MM.1S (cell line): ENCODE measurements around the gene TMEM214.
"Not testable (repeated sequence)": the region's sequence is repeated elsewhere in the genome, so short reads cannot be mapped to it uniquely, and the experiment has no call there.

Experiments
- DNase-seq: peaks from one replicate; pipeline ENCODE4 v3.0.0-alpha.2; 2015
- H2AFZ ChIP-seq: fragments of 300-600 bp; sonication (generic); 2 replicates; pipeline ENCODE4 v1.6.0; 2016; ENCODE audit warnings: antibody characterized with exemption, low read length
- H3F3A ChIP-seq: fragments of 300-600 bp; sonication (generic); 2 replicates; pipeline ENCODE4 v1.6.1; 2016; ENCODE audit warnings: mild to moderate bottlenecking, antibody characterized with exemption, low read length, moderate library complexity, mixed read lengths; ENCODE audit not compliant: insufficient read depth
- H3K27ac ChIP-seq: fragments of 300-600 bp; sonication (generic); 2 replicates; pipeline ENCODE4 v1.5.1; 2016; ENCODE audit warnings: mild to moderate bottlenecking, low read length
- H3K27me3 ChIP-seq: fragments of 300-600 bp; sonication (generic); replicated peaks from 2 replicates; pipeline ENCODE4 v1.6.0; 2016; ENCODE audit warnings: low read length; ENCODE audit not compliant: insufficient read depth
- H3K36me3 ChIP-seq: fragments of 300-600 bp; sonication (generic); replicated peaks from 2 replicates; pipeline ENCODE4 v1.6.1; 2016; ENCODE audit warnings: mild to moderate bottlenecking, low read length, mixed read lengths; ENCODE audit not compliant: insufficient read depth
- H3K4me1 ChIP-seq: fragments of 300-600 bp; sonication (generic); 2 replicates; pipeline ENCODE4 v1.6.1; 2016; ENCODE audit warnings: low read length, mixed read lengths
- H3K4me2 ChIP-seq: fragments of 300-600 bp; sonication (generic); 2 replicates; pipeline ENCODE4 v1.6.0; 2016; ENCODE audit warnings: low read depth, low read length
- H3K4me3 ChIP-seq: fragments of 300-600 bp; sonication (generic); 2 replicates; pipeline ENCODE4 v1.5.1; 2016; ENCODE audit warnings: low read length, mixed read lengths
- H3K79me2 ChIP-seq: fragments of 300-600 bp; sonication (generic); 2 replicates; pipeline ENCODE4 v1.6.1; 2016; ENCODE audit warnings: mixed run types, low read length, mixed read lengths
- H3K9ac ChIP-seq: fragments of 300-600 bp; sonication (generic); 2 replicates; pipeline ENCODE4 v1.6.1; 2016; ENCODE audit warnings: low read length, mixed read lengths
- H3K9me2 ChIP-seq: fragments of 300-600 bp; sonication (generic); replicated peaks from 2 replicates; pipeline ENCODE4 v1.6.1; 2016; ENCODE audit warnings: mild to moderate bottlenecking, low read length, mixed read lengths; ENCODE audit not compliant: insufficient read depth
- H3K9me3 ChIP-seq: fragments of 300-600 bp; sonication (generic); replicated peaks from 2 replicates; pipeline ENCODE4 v1.6.1; 2016; ENCODE audit warnings: mild to moderate bottlenecking, low read length, mixed read lengths; ENCODE audit not compliant: insufficient read depth
- H4K20me1 ChIP-seq: fragments of 300-600 bp; sonication (generic); 2 replicates; pipeline ENCODE4 v1.6.1; 2016; ENCODE audit warnings: mild to moderate bottlenecking, low read length, moderate library complexity, mixed read lengths; ENCODE audit not compliant: insufficient read depth
- EZH2 ChIP-seq: fragments of 300-600 bp; sonication (generic); optimal IDR thresholded peaks from 2 replicates; pipeline ENCODE3; 2017; ENCODE audit warnings: low read depth, mild to moderate bottlenecking, antibody characterized with exemption, low read length, mixed read lengths
- EZH2phosphoT487 ChIP-seq: fragments of 300-600 bp; sonication (generic); IDR thresholded peaks from 2 replicates; pipeline ENCODE4 v1.6.1; 2018; ENCODE audit warnings: antibody characterized with exemption, low read length
- TF ChIP-seq, protein P1 (sequence below): fragments of 300-600 bp; sonication (generic); IDR thresholded peaks from 2 replicates; pipeline ENCODE4 v1.5.1; 2016; ENCODE audit warnings: antibody characterized with exemption, low read length, mixed read lengths

The TMEM214 gene

DNA sequence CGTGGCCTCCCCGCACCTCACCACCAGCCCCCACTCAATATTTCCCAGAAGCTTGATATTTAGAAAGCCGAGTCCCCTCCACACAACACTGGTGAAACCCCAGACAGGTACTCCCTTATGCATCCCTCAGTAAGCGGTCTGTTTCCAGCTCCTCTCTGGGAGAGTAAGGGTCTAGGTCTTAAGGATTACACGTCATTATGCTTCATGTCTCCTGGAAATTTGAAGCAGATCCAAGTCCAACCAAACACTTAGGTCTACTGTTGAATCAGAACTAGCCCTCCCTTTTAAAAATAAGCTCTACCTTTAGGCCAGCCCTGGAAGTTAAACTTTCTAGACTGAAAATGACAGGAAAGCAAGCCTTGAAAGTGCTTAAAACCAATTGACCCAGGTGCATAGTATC, 40.2 kb downstream of the TMEM214 start:
- no peak for DNase-seq
- no peaks in the 10 kb centered on the region for H3K9me3 ChIP-seq
- H2AFZ ChIP-seq = no peak overlapping the region
- H3K4me1 ChIP-seq = peaks cover 54% of the 10 kb centered on the region
- H3K4me3 ChIP-seq = no peak overlapping the region
- H3K9me2 ChIP-seq = no peaks in the 10 kb centered on the region
- H3K27me3 ChIP-seq = no peaks in the 10 kb centered on the region
- H3K4me2 ChIP-seq = no peak overlapping the region
- H3F3A ChIP-seq = peaks cover 25% of the 10 kb centered on the region
- peaks cover 33% of the 10 kb centered on the region for H3K79me2 ChIP-seq
- no peak overlapping the region for H3K27ac ChIP-seq
- no peak for TF ChIP-seq EZH2phosphoT487
- TF ChIP-seq, protein P1, sequence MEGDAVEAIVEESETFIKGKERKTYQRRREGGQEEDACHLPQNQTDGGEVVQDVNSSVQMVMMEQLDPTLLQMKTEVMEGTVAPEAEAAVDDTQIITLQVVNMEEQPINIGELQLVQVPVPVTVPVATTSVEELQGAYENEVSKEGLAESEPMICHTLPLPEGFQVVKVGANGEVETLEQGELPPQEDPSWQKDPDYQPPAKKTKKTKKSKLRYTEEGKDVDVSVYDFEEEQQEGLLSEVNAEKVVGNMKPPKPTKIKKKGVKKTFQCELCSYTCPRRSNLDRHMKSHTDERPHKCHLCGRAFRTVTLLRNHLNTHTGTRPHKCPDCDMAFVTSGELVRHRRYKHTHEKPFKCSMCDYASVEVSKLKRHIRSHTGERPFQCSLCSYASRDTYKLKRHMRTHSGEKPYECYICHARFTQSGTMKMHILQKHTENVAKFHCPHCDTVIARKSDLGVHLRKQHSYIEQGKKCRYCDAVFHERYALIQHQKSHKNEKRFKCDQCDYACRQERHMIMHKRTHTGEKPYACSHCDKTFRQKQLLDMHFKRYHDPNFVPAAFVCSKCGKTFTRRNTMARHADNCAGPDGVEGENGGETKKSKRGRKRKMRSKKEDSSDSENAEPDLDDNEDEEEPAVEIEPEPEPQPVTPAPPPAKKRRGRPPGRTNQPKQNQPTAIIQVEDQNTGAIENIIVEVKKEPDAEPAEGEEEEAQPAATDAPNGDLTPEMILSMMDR = no peak
- no peak for TF ChIP-seq EZH2
- H3K9ac ChIP-seq = no peak overlapping the region
- H4K20me1 ChIP-seq = no peaks in the 10 kb centered on the region
- H3K36me3 ChIP-seq = no peaks in the 10 kb centered on the region

DNA sequence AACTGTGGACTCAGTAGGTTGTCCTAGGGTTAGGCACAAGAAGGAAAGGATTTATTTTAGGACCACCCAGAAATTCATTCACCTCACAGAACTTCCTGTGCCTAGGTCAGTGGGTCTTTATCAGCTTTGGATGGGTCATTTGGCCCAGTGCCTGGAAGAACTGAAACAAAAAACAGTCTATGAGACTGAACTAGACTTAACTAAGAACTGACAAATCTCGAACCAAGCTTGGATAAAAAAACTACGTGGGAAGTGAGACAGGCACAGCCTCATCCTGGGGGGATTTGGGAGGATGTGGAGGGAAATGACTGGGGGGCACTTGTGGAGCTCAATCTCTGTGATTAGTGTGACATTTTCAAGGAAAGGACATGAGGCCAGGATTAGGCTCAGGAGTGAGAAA, 41.0 kb downstream of the TMEM214 start:
- TF ChIP-seq EZH2phosphoT487 (no peak), EZH2 (no peak)
- TF ChIP-seq, protein P1 = no peak
- H3K9me3 ChIP-seq = no peaks in the 10 kb centered on the region
- no peak overlapping the region for H3K4me3 ChIP-seq
- no peaks in the 10 kb centered on the region for H3K36me3 ChIP-seq
- H3K9ac ChIP-seq = no peak overlapping the region
- no peaks in the 10 kb centered on the region for H3K9me2 ChIP-seq
- peaks cover 32% of the 10 kb centered on the region for H3K79me2 ChIP-seq
- H3K27me3 ChIP-seq = no peaks in the 10 kb centered on the region
- peaks cover 55% of the 10 kb centered on the region for H3K4me1 ChIP-seq
- peaks cover 25% of the 10 kb centered on the region for H3F3A ChIP-seq
- no peak for DNase-seq
- no peaks in the 10 kb centered on the region for H4K20me1 ChIP-seq
- no peak overlapping the region for H2AFZ ChIP-seq
- no peak overlapping the region for H3K4me2 ChIP-seq
- no peak overlapping the region for H3K27ac ChIP-seq

DNA sequence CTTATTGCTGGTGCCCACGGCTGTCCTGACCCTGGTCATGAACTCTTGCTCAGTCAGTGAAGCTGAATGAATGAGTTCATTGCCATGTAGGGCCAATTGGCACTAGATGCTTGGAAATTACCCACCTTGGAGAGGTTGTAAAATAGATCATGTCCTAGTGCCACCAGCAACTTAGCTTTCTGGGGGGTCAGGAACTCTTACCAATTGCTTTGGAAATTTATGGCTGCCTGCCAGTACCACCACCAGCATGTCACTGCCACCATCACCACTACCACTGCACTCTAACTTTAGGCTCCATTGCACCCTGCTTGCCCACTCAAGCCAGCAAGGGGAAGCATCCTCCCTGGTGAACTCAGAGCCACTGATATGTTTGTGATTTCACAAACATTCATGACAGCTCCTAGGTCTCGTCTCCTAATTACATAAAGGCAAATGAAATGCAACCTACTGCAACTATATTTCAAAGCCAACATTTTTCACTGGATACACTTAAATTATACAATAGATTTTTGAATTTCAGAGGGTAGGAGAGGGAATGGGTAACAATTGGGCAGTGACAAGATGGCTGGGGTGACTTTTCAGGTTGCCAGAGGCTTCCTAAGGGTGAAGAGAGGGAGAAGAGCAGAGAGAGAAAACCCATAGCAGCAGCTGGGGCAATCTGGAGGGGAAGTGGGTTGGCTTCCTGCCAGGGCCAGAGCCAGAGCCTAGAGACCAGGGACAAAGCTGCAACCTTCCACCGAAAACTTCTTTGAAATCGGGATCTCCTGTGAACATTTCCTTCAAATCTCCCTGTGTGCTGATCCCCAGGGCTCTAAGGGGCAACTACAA, 42.2 kb downstream of the TMEM214 start:
- no peak overlapping the region for H3K4me3 ChIP-seq
- peaks cover 26% of the 10 kb centered on the region for H3F3A ChIP-seq
- TF ChIP-seq EZH2 = no peak
- TF ChIP-seq, protein P1 = no peak
- no peak for TF ChIP-seq EZH2phosphoT487
- peak overlapping the region; percentile 15; the same call in 1 of the 2 replicates for H3K9ac ChIP-seq
- H3K9me2 ChIP-seq = no peaks in the 10 kb centered on the region
- peak overlapping the region; percentile 46 for H2AFZ ChIP-seq
- peaks cover 31% of the 10 kb centered on the region for H3K79me2 ChIP-seq
- peak; percentile 57 for DNase-seq
- no peaks in the 10 kb centered on the region for H3K27me3 ChIP-seq
- peak overlapping the region; percentile 49 for H3K27ac ChIP-seq
- no peaks in the 10 kb centered on the region for H3K36me3 ChIP-seq
- H3K4me2 ChIP-seq = peak overlapping the region; percentile 56
- H4K20me1 ChIP-seq = no peaks in the 10 kb centered on the region
- H3K9me3 ChIP-seq = no peaks in the 10 kb centered on the region
- peaks cover 53% of the 10 kb centered on the region for H3K4me1 ChIP-seq

DNA sequence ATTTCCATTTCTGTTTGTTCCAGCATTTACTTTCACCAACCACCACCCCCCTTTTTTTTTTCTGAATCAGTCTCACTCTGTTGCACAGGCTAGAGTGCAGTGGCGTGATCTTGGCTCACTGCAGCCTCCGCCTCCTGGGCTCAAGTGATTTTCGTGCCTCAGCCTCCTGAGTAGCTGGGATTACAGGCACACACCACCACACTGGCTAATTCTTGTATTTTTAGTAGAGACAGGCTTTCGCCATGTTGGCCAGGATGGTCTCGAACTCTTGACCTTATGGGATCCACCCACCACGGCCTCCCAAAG, 42.8 kb downstream of the TMEM214 start:
- DNase-seq, H3K36me3 ChIP-seq, H3K9me2 ChIP-seq, H3K9me3 ChIP-seq, H3K27me3 ChIP-seq, H4K20me1 ChIP-seq, H3K4me3 ChIP-seq: not testable (repeated sequence)
- peaks cover 28% of the 10 kb centered on the region for H3F3A ChIP-seq
- H3K4me1 ChIP-seq = peaks cover 53% of the 10 kb centered on the region
- H3K27ac ChIP-seq = peak overlapping the region; percentile 49; the same call in 1 of the 2 replicates
- peak overlapping the region; percentile 15; the same call in 1 of the 2 replicates for H3K9ac ChIP-seq
- peaks cover 28% of the 10 kb centered on the region for H3K79me2 ChIP-seq
- H3K4me2 ChIP-seq = peak overlapping the region; percentile 56
- H2AFZ ChIP-seq = peak overlapping the region; percentile 46
